Measurements from ENCODE around the gene OBSCN.

OBSCN gene

DNA sequence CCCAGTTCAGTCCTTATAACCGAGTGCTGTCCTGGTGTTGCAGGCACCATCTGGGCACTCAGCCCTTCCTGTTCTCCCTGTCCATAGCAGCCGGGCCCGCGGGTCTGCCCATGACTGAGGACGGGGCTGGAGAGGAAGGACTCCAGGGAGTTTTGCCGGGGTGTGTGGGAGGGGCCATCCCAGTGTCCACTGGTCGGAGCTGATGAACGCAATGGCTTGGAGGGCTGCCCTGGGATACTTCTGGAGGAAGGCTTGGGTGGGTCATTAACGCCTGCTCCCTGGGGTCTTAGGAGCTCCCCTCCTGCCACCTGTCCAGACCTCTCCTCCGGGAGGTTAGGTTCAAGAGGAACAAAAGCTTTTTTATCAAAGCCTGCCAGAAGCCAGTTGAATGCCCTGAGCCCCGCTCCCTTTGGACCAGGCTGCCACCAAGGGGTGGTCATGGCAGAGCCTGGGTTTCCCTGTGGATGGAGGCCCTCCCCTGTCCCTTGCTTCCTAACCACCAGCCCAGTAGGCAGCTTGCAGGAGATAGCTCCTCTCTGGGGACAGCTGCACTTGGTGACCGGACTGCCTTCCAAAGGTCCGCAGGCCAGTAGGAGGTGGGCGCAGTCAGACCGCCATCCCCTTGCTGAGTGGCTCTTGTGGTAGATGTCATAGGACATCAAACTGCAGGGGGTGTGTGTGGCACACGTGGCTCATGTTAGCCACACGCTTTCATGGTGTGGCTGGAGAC lies 137.5 kb downstream of the OBSCN start:
- no peak for DNase-seq

- no peak for DNase-seq
Measured at GRCh38 chr1:228346731-228347130, 138.9 kb downstream of the OBSCN start.

GRCh38 chr1:228347181-228347580 lies 139.3 kb downstream of the OBSCN start:
- no peak for DNase-seq

- no peak for DNase-seq
Measured at GRCh38 chr1:228348708-228349467, 141.0 kb downstream of the OBSCN start.

DNA sequence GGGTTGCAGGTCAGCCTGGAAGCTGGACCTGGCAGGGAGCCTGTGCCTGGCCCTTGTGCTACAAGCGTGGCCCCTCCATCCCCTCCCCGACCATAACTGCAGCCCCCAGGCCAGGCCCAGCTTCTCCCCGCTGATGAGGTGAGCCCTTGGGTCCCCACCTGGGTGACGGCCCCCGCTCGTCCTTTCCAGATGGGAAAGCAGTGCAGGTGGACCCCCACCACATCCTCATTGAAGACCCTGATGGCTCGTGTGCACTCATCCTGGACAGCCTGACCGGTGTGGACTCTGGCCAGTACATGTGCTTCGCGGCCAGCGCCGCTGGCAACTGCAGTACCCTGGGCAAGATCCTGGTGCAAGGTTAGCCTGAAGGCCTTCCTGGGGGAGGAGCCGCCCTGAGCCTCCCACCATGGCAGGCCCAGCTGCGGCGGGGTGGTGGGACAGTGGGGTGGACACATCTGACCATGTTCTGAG lies 141.9 kb downstream of the OBSCN start:
- DNase-seq, result no peak

GRCh38 chr1:228350179-228350742 lies 142.4 kb downstream of the OBSCN start:
- no peak for DNase-seq

DNA sequence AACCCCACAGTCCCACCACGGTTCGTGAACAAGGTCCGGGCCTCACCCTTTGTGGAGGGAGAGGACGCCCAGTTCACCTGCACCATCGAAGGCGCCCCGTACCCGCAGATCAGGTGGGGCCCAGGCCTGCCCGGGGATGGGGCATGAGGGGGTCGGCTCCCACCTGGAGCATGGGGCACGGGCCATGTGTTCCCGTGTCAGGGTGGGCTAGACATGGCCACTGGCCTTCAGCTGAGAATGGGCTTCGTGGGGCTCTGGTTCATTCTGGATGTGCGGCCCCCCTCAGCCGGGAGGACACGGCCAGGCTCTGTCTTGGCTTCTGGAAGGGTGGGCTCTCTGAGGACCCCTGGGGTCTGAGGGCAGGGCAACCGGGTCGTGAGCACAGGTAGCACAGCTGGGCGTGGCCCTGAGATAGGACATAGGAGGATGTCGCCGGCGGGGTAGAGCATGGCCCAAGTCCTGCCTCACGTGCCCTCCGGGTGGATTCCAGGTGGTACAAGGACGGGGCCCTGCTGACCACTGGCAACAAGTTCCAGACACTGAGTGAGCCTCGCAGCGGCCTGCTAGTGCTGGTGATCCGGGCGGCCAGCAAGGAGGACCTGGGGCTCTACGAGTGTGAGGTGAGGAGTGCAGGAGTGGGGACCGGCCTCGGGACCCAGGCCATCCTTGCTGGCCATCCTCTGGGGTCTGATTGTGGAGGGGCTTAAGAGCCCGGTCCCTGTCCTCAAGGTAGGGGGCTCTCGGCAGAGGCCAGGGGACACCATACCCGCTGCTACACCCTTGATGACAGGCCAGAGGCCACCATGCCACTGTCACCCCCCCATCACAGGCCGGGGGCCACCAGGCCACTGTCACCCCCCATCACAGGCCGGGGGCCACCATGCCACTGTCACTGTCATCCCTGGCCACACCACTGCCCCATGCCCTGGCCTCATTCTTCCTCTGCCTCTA lies 143.3 kb downstream of the OBSCN start:
- DNase-seq, result no peak

GRCh38 chr1:228351850-228352249 lies 144.0 kb downstream of the OBSCN start:
- DNase-seq, result no peak

GRCh38 chr1:228352677-228353481 lies 145.0 kb downstream of the OBSCN start:
- DNase-seq, result no peak

- no peak for DNase-seq
Measured at GRCh38 chr1:228353601-228354371, 145.9 kb downstream of the OBSCN start.

- DNase-seq, result no peak
Measured at GRCh38 chr1:228354390-228355320, 146.8 kb downstream of the OBSCN start.

- no peak for DNase-seq
Measured at GRCh38 chr1:228356897-228357680, 149.2 kb downstream of the OBSCN start.

GRCh38 chr1:228358039-228358763 lies 150.4 kb downstream of the OBSCN start:
- DNase-seq, result no peak

DNA sequence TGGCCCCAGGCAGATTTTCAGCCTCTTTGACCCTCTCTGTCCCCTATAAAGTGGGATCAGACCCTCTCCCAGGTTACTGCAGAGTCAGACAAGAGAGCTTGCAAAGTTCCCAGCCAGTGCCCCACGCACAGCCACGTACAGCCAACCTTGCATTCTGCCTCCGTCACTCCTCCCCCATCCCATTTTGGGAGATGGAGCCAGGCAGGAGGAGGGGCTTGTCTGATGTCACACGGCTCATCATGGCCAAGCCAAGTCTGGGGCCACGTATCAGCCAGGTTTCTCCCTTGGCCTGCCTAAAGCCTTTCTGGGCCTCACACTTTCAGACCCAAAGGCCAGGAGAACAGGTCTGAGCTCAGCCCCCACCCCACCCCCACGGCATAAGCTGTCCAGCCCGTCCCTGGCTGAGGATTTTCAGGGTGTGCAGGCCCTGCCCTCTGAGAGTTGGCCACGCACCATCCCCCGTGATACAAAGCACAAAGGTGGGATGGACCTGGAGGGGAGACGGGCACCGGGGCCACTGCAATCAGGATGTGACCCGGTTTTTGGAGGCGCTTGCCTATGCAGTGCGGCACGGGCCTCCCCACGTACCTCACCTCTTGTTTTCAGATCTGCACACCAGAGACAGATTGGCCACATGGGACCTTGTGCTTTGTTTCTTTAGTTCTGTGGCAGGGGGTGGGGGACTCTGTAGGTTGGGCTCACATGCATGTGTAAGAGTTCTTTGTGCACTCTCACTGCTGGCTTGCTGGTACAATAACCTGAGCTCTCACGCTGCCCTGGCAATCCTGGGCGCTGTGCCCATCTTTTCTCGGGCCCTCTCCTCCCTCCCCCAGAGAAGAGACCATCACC lies 151.1 kb downstream of the OBSCN start:
- no peak for DNase-seq

DNA sequence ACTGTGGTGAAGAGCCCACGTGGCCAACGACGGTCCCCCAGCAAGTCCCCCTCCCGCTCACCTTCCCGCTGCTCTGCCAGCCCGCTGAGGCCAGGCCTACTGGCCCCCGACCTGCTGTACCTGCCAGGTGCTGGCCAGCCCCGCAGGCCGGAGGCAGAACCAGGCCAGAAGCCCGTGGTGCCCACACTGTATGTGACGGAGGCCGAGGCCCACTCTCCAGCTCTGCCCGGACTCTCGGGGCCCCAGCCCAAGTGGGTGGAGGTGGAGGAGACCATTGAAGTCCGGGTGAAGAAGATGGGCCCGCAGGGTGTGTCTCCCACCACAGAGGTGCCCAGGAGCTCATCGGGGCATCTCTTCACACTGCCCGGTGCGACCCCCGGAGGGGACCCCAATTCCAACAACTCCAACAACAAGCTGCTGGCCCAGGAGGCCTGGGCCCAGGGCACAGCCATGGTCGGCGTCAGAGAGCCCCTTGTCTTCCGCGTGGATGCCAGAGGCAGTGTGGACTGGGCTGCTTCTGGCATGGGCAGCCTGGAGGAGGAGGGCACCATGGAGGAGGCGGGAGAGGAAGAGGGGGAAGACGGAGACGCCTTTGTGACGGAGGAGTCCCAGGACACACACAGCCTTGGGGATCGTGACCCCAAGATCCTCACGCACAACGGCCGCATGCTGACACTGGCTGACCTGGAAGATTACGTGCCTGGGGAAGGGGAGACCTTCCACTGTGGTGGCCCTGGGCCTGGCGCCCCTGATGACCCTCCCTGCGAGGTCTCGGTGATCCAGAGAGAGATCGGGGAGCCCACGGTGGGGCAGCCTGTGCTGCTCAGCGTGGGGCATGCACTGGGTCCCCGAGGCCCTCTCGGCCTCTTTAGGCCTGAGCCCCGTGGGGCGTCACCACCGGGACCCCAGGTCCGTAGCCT lies 152.0 kb downstream of the OBSCN start:
- DNase-seq, result no peak
